HG02798 (cell line): ENCODE data around the gene HBB.
"Not testable (repeated sequence)": the region's sequence is repeated elsewhere in the genome, so short reads cannot be mapped to it uniquely, and the experiment has no call there.

Experiments used
- ATAC-seq: cut with Tn5 transposase; IDR thresholded peaks from one replicate; pipeline ENCODE4 v1.9.1; 2021; ENCODE audit warnings: mild to moderate bottlenecking; ENCODE audit not compliant: unreplicated experiment, poor library complexity

HBB gene

DNA sequence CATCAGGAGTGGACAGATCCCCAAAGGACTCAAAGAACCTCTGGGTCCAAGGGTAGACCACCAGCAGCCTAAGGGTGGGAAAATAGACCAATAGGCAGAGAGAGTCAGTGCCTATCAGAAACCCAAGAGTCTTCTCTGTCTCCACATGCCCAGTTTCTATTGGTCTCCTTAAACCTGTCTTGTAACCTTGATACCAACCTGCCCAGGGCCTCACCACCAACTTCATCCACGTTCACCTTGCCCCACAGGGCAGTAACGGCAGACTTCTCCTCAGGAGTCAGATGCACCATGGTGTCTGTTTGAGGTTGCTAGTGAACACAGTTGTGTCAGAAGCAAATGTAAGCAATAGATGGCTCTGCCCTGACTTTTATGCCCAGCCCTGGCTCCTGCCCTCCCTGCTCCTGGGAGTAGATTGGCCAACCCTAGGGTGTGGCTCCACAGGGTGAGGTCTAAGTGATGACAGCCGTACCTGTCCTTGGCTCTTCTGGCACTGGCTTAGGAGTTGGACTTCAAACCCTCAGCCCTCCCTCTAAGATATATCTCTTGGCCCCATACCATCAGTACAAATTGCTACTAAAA, at the start of gene HBB:
Gene HBB (minus strand): TSS at position 340 of the 579 bp plus-strand sequence. CDS start 50 bp downstream, at position 290.
- no peak for ATAC-seq

GRCh38 chr11:5275369-5276110, 48.7 kb upstream of the HBB start:
- no peak for ATAC-seq

DNA sequence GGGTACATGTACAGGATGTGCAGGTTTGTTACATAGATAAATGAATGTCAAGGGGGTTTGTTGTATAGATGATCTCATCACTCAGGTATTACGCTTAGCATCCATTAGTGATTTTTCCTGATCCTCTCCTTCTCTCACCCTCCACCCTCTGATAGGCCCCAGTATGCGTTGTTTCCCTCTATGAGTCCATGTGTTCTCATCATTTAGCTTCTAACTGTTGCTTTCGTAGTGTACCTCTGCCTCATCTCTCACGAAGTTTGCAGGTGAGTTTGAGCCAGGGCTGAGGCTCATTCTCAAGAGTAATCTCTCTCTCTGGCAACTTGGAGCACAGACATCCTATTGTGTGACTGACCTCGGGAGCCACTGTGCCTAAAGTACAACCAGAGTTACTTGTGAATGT, 47.5 kb upstream of the HBB start:
- no peak for ATAC-seq

DNA sequence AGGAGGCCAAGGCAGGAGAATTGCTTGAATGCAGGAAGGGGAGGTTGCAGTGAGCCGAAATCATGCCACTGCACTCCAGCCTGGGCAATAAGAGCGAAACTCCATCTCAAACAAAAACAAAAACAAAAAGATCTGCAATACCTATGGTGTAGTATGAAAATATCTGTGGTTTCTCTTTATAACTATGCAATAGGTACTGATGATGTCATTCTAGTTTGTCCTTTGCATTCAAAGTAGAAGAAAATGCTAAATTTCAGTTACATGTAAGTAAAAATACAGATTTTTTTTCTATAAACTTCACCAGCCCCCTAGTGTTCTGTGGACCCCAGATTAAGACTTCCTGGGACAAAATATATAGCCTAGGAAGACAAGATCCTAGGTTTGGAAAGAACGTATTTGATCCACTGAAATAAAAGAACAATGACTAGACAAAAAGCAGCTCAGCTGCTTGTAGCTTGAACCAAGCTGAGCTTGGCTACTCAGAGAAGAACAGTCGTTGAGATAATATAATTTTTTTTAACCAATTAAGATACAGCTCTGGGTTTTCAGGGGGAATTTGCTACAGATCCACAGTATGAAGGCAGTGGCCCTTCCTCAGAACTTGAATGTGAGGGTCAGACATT, 45.6 kb upstream of the HBB start:
- no peak for ATAC-seq

DNA sequence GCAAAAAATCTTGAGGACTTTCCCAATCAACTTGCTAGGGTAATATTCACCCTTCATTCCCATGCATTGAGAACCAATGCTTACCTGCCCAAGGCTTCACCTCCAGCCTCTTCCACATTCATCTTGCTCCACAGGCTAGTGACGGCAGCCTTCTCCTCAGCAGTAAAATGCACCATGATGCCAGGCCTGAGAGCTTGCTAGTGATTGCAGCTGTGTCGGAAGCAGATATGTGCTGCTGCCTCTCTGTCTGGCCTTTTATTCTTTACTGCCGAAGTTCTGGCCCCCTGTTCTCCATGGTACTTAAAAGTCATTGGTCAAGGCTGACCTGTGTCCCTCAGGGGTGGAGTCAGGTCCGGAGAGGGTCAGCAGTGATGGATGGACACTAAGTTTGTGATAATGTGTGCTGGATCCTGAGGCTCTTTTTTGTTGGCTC, 42.9 kb upstream of the HBB start, which contains the start of gene HBE1:
Gene HBE1 (minus strand): TSS at position 231 of the 433 bp plus-strand sequence. CDS start 55 bp downstream, at position 176.
- ATAC-seq: no peak

- ATAC-seq: no peak
Observed at GRCh38 chr11:5267033-5267563, 40.2 kb upstream of the HBB start.

GRCh38 chr11:5266609-5267008, 39.7 kb upstream of the HBB start:
- ATAC-seq: no peak

DNA sequence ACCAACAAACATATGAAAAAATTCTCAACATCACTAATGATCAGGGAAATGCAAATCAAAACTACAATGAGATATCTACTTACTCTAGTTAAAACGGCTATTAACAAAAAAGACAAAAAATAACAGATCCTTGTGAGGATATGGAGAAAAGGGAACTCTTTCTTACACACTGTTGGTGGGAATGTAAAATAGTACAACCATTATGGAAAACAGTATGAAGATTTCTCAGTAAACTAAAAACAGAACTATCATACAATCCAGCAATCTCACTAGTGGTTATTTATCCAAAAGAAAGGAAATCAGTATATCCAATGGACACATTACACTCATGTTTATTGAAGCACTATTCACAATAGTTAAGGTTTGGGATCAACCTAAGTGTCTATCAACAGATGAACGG, 39.0 kb upstream of the HBB start:
- no peak for ATAC-seq

DNA sequence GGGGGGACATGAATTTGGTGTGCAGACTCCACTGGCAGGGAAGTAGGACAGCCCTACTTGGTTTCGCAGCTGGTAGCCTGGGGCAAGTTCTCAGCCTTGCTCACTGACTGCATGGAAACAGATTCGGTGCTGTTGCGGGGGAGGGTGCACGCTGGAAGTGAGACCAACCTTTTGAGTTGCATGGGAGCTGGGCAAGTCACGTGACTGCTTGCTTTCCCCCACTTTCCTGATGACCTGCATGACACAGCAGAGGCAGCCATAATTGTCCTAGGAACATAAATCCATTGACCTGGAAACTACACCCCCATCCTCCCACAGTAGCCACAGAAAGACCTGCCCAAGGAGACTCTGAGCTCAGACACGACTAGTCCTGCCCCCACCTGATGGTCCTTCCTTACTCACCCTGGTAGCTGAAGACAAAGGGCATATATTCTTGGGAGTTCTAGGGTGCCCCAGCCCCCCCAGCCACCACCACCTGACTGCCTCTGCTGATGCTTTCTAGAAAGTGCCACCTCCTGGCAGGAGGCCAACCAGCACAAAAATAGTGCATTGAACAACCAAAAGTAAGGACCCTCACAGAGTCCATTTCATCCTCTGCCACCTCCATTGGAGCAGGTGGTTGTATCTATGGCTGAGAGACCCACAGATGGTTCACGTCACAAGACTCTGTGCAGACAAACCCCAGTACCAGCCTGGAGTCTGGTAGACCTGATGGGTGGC, 31.8 kb upstream of the HBB start:
- ATAC-seq: no peak

GRCh38 chr11:5257296-5257695, 30.4 kb upstream of the HBB start:
- no peak for ATAC-seq

DNA sequence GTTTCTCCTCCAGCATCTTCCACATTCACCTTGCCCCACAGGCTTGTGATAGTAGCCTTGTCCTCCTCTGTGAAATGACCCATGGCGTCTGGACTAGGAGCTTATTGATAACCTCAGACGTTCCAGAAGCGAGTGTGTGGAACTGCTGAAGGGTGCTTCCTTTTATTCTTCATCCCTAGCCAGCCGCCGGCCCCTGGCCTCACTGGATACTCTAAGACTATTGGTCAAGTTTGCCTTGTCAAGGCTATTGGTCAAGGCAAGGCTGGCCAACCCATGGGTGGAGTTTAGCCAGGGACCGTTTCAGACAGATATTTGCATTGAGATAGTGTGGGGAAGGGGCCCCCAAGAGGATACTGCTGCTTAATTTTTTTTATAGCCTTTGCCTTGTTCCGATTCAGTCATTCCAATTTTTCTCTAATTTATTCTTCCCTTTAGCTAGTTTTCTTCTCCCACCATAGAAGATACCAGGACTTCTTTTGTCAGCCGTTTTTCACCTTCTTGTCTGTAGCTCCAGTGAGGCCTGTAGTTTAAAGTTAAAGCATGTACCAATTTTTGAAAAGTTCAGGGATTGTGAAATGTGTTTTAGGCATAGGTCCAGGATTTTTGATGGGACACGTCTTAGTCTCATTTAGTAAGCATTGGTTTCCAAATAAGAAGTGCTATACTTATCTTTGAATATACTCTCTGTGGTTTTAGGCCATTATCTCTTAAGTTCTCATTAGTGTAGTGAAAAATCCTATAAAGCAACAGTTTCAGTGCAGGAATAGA, 28.0 kb upstream of the HBB start, which contains the start of gene HBG2:
Gene HBG2 (minus strand): TSS at position 136 of the 768 bp plus-strand sequence. CDS start 53 bp downstream, at position 83.
- not testable (repeated sequence) for ATAC-seq

DNA sequence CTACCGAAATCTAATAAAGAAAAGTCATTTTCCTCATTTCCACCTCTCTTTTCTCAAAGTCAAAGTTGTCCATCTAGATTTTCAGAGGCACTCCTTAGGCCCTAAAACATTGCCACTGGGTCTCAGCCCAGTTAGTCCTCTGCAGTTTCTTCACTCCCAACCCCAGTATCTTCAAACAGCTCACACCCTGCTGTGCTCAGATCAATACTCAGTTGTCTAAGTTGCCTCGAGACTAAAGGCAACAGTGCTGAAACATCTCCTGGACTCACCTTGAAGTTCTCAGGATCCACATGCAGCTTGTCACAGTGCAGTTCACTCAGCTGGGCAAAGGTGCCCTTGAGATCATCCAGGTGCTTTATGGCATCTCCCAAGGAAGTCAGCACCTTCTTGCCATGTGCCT, 27.2 kb upstream of the HBB start:
- not testable (repeated sequence) for ATAC-seq

- ATAC-seq: not testable (repeated sequence)
Observed at GRCh38 chr11:5253440-5253839, 26.6 kb upstream of the HBB start.

GRCh38 chr11:5252919-5253265, 26.0 kb upstream of the HBB start:
- no peak for ATAC-seq

DNA sequence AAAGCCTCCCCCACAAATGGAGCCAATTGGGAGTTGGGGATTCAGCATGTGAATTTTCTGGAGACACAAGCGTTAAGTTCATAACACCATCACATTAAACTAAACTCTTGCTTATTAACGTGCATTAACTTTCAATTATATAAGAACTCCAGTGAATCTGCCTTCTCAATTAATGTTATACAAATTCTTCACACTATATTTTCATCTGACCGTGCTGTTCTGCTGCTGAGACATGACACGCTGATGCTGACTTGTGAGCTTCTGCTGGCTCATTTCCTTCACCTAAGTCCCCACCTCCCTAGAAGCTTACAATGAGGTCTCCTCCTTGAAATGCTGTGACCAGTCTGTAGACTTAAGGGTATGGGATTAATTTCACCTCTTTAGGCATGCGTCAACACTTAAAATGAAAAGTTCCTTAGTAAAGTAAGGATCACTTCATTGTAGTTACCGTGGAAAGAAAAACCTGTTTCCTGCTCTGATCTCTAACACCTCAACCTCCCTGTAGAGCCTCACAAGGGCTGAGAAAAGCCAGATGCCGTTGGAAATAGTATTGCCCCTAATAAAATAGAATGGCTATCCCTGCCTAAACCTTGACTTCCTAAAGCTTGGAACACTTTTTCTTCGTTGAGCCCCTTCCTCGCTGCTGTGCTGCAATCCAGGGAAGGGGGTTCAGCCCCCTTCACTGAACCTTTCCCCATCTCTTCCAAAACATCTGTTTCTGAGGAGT, 25.5 kb upstream of the HBB start:
- no peak for ATAC-seq

GRCh38 chr11:5251746-5252145, 24.9 kb upstream of the HBB start:
- no peak for ATAC-seq

- no peak for ATAC-seq
Observed at GRCh38 chr11:5250543-5251204, 23.8 kb upstream of the HBB start.

DNA sequence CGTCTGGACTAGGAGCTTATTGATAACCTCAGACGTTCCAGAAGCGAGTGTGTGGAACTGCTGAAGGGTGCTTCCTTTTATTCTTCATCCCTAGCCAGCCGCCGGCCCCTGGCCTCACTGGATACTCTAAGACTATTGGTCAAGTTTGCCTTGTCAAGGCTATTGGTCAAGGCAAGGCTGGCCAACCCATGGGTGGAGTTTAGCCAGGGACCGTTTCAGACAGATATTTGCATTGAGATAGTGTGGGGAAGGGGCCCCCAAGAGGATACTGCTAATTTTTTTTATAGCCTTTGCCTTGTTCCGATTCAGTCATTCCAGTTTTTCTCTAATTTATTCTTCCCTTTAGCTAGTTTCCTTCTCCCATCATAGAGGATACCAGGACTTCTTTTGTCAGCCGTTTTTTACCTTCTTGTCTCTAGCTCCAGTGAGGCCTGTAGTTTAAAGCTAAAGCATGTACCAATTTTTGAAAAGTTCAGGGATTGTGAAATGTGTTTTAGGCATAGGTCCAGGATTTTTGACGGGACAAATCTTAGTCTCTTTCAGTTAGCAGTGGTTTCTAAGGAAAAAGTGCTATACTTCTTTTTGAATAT, 23.0 kb upstream of the HBB start, which contains the start of gene HBG1:
Gene HBG1 (minus strand): TSS at position 51 of the 590 bp plus-strand sequence. CDS start 53 bp downstream, outside the sequence.
- not testable (repeated sequence) for ATAC-seq
